Measurements from ENCODE around the gene RPS27L. TPM values are rescaled to one million over a fixed set of nuclear protein-coding genes. Genes with fewer than 3 reads are reported as not detected.

The RPS27L gene
- total RNA-seq, 2 experiments from 2014 or later = 41.3 to 60.3 TPM

DNA sequence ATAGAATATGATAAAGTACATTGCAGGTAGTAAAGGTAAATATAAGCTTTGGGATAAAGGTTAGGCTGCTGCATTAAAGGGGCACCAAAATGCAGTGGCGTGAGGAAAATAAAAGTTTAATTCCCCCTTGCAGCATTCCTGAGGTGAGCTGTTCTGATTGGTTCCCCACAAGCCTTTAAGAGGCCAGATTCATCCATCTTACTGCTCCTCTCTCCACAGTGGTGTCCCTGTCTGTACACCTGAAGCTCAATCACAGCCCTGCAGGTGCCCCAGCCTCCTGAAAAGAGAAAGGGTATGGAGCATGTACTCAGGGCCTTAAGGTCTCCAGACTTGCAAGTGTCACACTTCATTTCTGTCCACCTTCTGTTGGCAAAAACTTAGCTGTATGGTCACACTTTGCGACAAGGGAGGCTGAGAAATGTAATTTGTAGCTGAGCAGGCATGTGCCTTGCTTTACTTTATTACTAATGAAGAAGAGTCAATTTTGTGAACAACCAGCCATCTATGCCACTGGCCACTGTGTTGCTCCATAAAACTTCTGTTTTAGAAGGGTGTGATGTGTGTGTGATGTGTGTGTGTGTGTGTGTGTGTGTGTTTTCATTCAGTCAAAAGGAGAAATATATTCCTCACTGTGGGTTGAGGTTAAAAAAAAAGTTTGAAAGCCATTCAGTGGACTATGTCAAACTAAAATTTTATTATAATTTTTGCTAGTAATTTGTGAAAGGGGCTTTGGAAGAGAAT lies 22.9 kb downstream of the RPS27L start:
- no peak for DNase-seq (ENCODE audit: low spot score)
- no TSS peak for BruUV-seq (replicated peaks)
- Histone ChIP-seq H3K9me2 (ENCODE audit: insufficient read depth, low read length) (no peaks in the 10 kb centered on the region), H3K9me3 (ENCODE audit: low read length) (no peaks in the 10 kb centered on the region), H4K20me1 (ENCODE audit: insufficient read depth, low read length) (no peaks in the 10 kb centered on the region), H3K4me3 (ENCODE audit: low read depth, low read length, poor library complexity, severe bottlenecking) (no peak overlapping the region), H2AFZ (ENCODE audit: low read length) (no peak overlapping the region), H3K79me2 (ENCODE audit: insufficient read depth, low read depth, low read length) (no peaks in the 10 kb centered on the region), H3K4me2 (ENCODE audit: low read length) (no peak overlapping the region), H3K4me1 (ENCODE audit: insufficient read depth, low read length, poor library complexity, severe bottlenecking) (no peaks in the 10 kb centered on the region), H3K27ac (ENCODE audit: low read depth, low read length, poor library complexity, severe bottlenecking) (no peak overlapping the region), H3K36me3 (ENCODE audit: insufficient read depth, low read length) (no peaks in the 10 kb centered on the region)
- intact Hi-C loops (cut with micrococcal nuclease; ENCODE audit: unreplicated experiment) = no loop called here
- CTCF ChIA-PET (ENCODE audit: unreplicated experiment) = no interaction called here
- TF ChIP-seq, protein P1, sequence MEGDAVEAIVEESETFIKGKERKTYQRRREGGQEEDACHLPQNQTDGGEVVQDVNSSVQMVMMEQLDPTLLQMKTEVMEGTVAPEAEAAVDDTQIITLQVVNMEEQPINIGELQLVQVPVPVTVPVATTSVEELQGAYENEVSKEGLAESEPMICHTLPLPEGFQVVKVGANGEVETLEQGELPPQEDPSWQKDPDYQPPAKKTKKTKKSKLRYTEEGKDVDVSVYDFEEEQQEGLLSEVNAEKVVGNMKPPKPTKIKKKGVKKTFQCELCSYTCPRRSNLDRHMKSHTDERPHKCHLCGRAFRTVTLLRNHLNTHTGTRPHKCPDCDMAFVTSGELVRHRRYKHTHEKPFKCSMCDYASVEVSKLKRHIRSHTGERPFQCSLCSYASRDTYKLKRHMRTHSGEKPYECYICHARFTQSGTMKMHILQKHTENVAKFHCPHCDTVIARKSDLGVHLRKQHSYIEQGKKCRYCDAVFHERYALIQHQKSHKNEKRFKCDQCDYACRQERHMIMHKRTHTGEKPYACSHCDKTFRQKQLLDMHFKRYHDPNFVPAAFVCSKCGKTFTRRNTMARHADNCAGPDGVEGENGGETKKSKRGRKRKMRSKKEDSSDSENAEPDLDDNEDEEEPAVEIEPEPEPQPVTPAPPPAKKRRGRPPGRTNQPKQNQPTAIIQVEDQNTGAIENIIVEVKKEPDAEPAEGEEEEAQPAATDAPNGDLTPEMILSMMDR (conservative IDR thresholded peaks at IDR 0.05; ENCODE audit: low read length) = no peak
- TF ChIP-seq EZH2phosphoT487 (IDR thresholded peaks at IDR 0.05; ENCODE audit: borderline replicate concordance, low read depth, low read length) = no peak
- POLR2A ChIA-PET = interaction anchor here (0.5 to 0.8 kb wide), 4 partner anchors 12 to 579 kb away, joined by 3 to 5 read pairs (median 3); no protein-coding TSS in a partner anchor

DNA sequence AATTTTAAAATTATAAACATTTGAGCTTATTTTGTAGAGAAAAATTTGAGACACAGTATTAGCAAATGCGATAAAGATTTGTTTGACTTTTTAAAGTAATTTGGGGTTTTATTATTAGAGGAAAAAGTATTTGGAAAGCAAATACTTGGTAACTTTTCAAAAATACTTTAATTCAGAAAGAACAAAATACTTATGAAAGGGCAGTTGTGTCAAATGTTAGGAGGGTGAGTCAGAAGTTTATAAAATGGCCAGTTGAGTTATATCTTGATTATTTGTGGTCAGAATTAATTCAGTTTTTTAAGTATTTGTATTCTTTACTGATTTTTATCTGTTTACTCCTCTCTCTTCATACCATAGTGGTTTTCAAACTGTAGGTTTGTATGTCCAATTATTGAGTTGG lies 23.5 kb downstream of the RPS27L start:
- H3K9me2 ChIP-seq (ENCODE audit: insufficient read depth, low read length) = no peaks in the 10 kb centered on the region
- no peaks in the 10 kb centered on the region for H3K4me1 ChIP-seq (ENCODE audit: insufficient read depth, low read length, poor library complexity, severe bottlenecking)
- H3K36me3 ChIP-seq (ENCODE audit: insufficient read depth, low read length) = no peaks in the 10 kb centered on the region
- CTCF ChIA-PET (ENCODE audit: unreplicated experiment) = no interaction called here
- H3K4me3 ChIP-seq (ENCODE audit: low read depth, low read length, poor library complexity, severe bottlenecking) = no peak overlapping the region
- no TSS peak for BruUV-seq (replicated peaks)
- H3K27ac ChIP-seq (ENCODE audit: low read depth, low read length, poor library complexity, severe bottlenecking) = no peak overlapping the region
- no peaks in the 10 kb centered on the region for H3K9me3 ChIP-seq (ENCODE audit: low read length)
- DNase-seq (ENCODE audit: low spot score) = no peak
- H3K4me2 ChIP-seq (ENCODE audit: low read length) = no peak overlapping the region
- H3K79me2 ChIP-seq (ENCODE audit: insufficient read depth, low read depth, low read length) = no peaks in the 10 kb centered on the region
- POLR2A ChIA-PET = interaction anchor here (0.7 to 0.8 kb wide), 2 partner anchors 13 to 580 kb away, joined by 3 read pairs; no protein-coding TSS in a partner anchor
- no peak overlapping the region for H2AFZ ChIP-seq (ENCODE audit: low read length)
- intact Hi-C loops (cut with micrococcal nuclease; ENCODE audit: unreplicated experiment) = no loop called here
- no peaks in the 10 kb centered on the region for H4K20me1 ChIP-seq (ENCODE audit: insufficient read depth, low read length)
- no peak for TF ChIP-seq EZH2phosphoT487 (IDR thresholded peaks at IDR 0.05; ENCODE audit: borderline replicate concordance, low read depth, low read length)
- TF ChIP-seq, protein P1 (conservative IDR thresholded peaks at IDR 0.05; ENCODE audit: low read length) = no peak

DNA sequence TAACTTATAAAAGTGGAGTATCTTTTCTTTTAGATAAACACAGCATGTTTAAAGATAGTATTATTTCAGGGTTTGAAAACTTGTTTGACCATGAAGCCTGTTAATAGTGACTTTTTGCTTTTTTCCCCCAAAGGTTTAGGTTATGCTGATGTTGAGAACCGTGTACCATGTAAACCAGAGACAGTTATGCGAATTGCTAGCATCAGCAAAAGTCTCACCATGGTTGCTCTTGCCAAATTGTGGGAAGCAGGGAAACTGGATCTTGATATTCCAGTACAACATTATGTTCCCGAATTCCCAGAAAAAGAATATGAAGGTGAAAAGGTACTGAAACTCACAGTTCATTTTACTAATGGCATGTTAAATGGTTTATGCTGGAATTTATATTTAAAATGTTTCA lies 30.6 kb downstream of the RPS27L start:
- no peak for DNase-seq (ENCODE audit: low spot score)
- Histone ChIP-seq H3K9me2 (ENCODE audit: insufficient read depth, low read length) (no peaks in the 10 kb centered on the region), H3K27ac (ENCODE audit: low read depth, low read length, poor library complexity, severe bottlenecking) (no peak overlapping the region), H4K20me1 (ENCODE audit: insufficient read depth, low read length) (no peaks in the 10 kb centered on the region), H3K36me3 (ENCODE audit: insufficient read depth, low read length) (no peaks in the 10 kb centered on the region), H3K4me3 (ENCODE audit: low read depth, low read length, poor library complexity, severe bottlenecking) (no peak overlapping the region), H2AFZ (ENCODE audit: low read length) (no peak overlapping the region), H3K9me3 (ENCODE audit: low read length) (no peaks in the 10 kb centered on the region), H3K79me2 (ENCODE audit: insufficient read depth, low read depth, low read length) (no peaks in the 10 kb centered on the region), H3K4me2 (ENCODE audit: low read length) (no peak overlapping the region), H3K4me1 (ENCODE audit: insufficient read depth, low read length, poor library complexity, severe bottlenecking) (no peaks in the 10 kb centered on the region)
- BruUV-seq (replicated peaks) = no TSS peak
- intact Hi-C loops (cut with micrococcal nuclease; ENCODE audit: unreplicated experiment) = no loop called here
- POLR2A ChIA-PET = interaction anchor here (1.3 kb wide), 1 partner anchor 185 kb away, joined by 3 read pairs; no protein-coding TSS in a partner anchor
- CTCF ChIA-PET (ENCODE audit: unreplicated experiment) = no interaction called here
- TF ChIP-seq, protein P1 (conservative IDR thresholded peaks at IDR 0.05; ENCODE audit: low read length) = no peak
- TF ChIP-seq EZH2phosphoT487 (IDR thresholded peaks at IDR 0.05; ENCODE audit: borderline replicate concordance, low read depth, low read length) = no peak
